GM10847 (cell line): ENCODE results near the gene RCBTB2.

Experiments
- POLR2A ChIP-seq: IDR thresholded peaks from 2 replicates; pipeline ENCODE4 v1.6.1; 2011; ENCODE audit not compliant: insufficient read length; ENCODE audit errors: extremely low read depth

Gene RCBTB2

DNA sequence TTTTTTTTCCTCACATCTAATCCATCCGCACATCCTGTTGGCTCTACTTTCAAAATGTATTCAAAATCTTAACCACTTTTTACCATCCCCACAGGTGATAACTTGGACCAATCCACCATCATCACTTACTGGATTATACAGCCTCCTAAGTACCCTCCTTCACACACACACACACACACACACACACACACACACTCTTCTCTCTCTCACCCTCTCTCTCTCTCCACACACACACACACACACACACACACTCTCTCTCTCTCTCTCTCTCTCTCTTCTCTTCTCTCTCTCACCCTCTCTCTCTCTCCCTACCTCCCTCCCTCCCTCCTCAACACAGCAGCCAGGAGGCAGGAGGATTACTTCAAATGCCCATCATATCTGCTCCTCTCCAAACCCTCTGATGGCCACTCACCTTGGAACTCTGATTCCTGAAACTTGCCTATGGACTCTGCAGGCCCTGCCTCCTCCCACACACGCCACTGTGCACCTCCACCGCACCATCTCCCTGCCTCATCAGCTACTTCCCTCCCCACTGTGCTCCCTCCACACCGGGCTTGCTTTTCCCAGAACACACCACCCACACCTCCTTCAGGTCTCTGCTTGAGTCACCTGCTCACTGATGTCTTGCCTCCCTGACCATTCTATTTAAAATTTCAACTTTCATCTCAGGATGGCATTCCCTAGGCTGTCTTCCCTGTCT lies 39.7 kb downstream of the RCBTB2 start:
- TF ChIP-seq POLR2A: no peak

DNA sequence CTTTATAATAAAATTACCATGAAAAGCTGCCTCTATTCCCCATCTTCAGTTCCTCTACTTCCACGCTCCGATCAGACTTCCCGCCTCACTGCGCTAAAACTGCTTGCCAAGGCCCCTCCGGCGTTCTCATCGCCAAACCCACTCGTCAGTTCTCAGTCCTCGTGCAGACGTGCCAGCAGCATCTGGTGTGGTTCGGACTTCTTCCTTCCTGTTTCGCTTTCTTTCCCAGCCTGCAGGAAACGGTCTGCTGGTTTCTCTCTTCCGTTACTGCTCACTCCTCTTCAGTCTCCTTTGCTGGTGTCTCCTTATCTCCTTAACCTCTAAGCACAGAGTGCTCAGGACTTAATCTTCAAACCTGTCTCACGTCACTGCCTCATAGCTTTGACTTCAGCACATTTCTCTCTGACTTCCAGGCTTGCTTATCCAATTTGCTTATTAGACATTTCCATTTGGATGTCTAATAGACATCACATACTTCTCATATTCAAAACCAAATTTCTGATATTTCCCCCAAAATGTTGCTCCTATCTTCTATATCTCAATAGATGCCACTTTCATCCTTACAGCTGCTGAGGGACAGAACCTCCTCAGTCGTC lies 40.3 kb downstream of the RCBTB2 start:
- peak; percentile 47 for TF ChIP-seq POLR2A

DNA sequence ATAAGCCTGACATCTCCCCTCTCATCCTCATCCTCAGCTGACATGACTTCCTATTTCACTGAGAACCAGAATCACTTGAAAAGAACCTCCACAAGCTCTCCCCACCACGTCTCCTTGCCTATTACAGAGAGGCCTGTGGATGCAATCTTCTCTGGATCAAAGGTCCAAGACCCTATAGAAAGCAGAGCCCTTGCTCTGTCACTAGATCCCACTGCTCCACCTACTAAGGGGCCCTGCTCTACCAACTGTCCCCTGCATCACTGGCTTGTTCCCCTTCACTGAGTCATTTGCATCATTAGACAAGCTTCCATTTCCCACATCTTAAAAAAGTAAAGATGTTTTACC lies 40.8 kb downstream of the RCBTB2 start:
- TF ChIP-seq POLR2A: no peak

DNA sequence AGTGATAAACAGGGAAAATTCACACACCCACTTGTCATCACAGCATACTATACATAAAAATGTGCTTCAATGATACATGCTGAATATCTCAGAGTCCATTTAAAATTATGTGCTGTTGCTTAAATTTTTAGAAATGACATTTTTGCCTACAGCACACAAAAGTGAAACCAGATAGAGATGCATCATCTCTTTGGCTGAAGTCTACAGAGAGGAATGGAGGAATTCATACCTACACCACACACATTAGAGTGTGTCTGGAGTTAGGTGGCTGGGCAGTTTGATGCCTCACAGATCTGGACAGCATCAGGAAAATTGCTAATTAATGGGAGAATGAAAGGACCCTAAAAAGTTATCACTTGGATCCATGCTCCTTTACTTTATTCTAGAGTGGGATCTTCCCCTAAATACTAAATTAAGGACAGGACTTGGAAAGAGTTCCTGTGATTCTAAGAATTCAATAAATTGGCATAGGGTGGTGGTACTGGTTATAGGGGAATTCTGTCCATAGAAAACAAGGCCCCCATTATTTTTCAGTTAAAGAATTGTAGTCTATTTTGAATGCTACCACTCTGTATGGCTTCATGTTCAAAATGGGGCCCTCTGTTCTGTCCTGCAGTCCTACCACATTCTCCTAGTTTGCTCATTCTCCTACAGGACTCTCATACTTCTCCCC lies 41.3 kb downstream of the RCBTB2 start:
- TF ChIP-seq POLR2A: peak; percentile 22

DNA sequence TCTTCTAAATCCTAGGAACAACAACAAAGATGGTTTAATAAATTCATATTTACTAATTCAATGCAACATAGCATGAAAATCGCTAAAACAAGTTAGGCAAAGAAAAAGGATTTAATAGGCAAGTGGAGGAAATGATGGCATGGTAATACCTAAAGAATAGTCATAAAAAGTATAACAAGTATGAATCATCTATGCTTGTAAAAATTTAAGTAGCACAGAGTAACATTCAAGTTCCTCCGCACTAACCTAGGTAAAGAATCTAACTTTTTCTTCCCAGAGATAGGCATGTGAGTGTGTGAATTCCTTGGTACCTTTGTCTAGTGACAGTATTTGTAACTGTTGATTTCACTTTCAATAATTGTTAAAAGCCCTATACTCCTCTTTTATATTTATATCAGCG lies 42.6 kb downstream of the RCBTB2 start:
- no peak for TF ChIP-seq POLR2A

DNA sequence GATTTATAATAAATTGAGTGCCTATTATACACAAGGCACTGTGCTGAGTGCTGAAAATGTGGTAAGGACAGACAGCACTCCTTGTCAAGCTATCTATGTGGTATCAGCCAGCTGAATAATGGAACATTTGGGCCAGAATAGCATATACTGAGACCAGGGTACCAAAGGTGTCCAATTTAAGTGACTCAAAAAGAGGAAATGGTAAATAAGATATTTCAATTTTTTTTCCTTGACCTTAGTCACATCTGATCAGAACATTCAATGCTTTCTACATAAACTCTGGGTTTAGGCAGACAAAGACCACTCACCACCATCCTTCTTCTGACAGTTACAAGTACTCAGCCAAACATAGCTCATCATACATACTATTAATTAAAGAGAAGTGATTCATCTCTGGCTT lies 43.2 kb downstream of the RCBTB2 start:
- TF ChIP-seq POLR2A: no peak

DNA sequence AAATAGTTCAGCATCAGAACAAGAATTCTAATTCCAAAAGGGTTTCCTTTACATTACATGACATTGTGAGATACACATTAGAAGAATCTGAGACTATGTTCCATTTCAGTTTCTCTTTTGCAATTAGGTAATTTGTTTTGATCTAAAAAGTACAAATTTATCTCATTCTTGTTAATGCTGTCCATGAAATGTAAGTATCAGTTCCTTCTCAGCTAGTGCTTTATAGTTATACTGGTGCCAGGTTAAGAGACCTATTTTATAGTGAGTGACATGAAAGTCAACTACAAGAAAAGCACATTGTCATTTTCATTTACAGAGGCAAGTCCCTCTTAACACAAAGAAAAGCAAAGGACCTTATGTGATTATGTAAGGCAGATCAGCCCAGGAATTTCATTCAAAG lies 43.9 kb downstream of the RCBTB2 start:
- no peak for TF ChIP-seq POLR2A

DNA sequence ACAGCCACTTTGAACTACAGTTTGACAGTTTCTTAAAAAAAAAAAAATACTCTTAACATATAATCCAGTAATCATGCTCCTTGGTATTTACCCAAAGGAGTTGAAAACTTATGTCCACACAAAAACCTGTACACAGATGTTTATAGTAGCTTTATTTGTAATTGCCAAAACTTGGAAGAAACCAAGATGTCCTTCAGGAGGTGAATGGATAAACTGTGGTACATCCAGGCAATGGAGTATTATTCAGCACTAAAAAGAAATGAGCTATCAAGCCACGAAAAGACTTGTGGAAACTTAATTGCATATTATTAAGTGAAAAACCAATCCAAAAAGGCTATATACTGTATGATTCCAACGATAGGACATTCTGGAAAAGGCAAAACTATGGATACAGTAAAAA lies 44.9 kb downstream of the RCBTB2 start:
- no peak for TF ChIP-seq POLR2A

DNA sequence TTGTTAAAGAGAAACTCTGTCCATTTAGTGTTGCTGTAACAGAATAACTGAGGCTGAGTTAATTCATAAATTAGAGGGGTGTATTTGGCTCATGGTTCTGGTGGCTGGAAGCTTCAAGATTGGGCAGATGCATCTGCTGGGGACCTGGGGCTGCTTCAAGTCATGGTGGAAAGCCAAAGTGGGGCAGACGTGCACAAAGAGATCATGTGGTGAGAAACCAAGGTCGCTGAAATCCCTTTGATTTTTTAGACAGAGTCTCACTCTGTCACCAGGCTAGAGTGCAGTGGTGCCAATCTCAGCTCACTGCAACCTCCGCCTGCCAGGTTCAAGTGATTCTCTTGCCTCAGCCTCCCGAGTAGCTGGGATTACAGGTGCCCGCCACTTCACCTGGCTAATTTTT lies 46.0 kb downstream of the RCBTB2 start:
- no peak for TF ChIP-seq POLR2A

DNA sequence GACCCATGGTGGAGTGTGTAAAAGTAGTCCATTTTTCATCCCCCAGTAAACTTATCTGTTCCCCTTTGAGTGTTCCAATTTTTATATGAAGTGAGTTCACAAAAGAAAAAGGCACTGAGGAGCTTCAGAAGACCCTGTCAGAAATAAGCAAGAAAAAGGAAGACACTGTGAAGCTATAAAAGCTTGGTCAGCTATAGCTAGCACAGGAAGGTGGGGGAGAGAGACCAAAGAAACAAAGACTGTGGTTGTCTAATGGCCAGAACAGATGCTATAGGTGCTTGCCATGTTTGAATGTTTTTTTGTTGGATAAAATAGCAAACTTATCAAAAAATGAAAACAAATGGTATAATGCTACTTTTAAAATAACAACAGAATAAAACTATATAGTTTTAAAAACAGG lies 46.5 kb downstream of the RCBTB2 start:
- no peak for TF ChIP-seq POLR2A

DNA sequence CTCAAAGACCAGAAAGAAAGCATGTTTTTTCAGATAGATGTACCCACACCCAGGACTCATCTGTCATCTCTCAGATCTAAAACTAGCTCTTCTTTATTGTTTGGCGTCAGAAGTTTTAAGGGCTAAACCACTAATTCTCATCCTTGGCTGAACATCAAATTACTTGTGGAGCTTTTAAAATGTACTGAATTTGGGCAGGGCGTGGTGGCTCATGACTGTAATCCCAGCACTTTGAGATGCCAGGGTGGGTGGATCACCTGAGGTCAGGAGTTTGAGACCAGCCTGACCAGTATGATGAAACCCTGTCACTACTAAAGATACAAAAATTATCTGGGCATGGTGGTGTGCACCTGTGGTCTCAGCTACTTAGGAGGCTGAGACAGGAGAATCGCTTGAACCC lies 47.4 kb downstream of the RCBTB2 start:
- TF ChIP-seq POLR2A: no peak

DNA sequence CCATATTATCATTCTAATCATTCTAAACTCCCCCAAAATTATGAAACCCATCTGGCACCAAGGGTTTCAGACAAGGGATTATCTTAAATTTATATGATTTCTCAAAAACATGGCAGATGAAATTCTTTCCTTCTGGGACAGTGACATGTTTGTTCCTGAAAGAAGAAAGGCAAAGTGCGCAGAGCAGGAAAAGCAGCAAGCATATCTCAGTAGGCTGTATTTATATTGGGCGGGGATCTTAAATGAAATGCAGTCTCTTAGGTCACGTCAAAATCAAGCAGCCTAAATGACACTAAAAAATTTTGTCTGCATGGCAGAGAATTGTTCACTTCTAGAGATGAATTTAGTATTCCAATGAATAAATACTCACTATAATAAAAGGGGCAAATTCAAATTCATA lies 49.3 kb downstream of the RCBTB2 start:
- no peak for TF ChIP-seq POLR2A

DNA sequence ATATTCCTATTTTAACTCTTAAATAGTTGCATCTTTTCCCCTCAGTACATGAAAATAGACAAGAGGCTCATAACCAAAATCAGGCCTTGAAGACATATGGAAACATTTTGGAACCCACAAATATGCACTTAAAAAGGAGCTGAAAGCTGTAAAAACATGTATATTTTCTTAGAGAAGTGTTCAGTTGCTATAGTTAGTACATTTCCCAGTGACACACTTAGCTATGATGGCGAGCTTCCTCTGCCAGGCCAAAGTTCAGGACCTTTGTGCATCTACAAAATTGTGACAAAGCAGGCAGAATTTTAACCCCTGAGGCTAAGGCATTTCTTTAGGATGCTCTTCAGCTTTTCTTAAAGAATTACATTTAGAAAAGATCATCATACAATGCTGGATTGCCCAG lies 54.5 kb downstream of the RCBTB2 start:
- TF ChIP-seq POLR2A: no peak

DNA sequence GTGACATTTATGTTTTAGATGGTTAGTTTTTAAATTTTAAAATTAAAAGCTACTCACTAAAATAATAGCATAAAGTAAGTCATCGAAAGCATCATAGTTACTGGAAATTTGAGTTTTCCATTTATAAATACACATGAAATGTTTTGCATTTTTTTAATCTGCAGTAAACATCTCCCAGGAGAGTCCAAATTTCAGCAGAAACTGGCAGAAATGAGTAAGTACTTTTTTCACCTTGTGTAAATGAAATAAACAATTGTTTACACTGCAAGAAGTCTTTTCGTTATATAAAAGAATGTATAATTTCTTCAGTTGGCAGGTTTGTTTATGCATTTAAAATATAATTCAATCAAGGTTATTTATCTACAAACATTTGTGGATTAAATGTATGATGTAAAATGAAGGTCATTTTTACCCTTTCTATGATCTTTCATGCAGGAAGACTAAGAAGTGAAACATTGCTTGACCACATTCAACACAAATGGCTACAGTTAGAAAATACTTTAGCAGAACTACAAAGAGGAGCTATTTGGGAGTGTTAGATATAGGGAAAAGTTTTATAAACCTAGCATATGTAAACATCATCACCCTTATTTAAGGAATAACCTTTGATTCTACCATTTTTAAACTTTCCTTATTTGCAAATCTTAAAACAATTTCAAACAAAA lies 55.6 kb downstream of the RCBTB2 start:
- TF ChIP-seq POLR2A: no peak

DNA sequence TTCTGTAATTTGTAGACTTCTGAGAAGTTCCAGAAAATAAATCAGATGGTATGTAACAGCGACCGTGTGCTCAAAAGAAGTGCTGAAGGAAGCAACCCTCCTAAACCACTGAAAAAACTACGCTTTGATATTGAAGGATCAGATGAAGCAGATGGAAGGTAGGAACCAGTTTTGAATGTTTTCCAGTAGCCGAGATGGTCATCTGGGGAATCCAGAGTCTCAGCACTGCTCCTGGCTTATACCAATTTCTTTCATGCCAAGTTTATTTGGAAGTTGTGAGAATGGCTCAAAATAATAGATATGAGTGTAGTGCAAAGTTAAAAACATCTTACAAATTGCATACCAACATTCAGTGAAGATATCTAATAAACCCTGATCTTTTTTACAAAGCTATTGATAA lies 56.2 kb downstream of the RCBTB2 start:
- no peak for TF ChIP-seq POLR2A

DNA sequence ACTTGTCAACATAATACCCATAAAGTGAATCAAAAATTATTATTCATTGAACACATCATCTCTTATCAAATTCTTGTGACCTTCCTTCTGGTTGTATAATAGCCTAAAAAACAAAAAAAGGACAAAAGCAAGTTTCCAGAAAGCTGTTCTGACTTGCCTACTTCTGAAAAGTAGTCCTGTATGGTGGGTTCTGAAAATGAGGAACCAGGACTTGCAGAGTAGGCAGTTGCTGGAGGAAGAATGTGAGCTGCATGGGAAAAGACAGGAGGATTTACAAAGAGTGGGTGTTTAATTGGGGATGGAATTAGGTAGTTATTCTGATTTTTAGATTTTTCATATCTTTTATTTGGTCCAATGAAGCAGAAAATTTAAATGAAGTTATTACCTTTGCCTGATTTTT lies 56.7 kb downstream of the RCBTB2 start:
- TF ChIP-seq POLR2A: no peak

DNA sequence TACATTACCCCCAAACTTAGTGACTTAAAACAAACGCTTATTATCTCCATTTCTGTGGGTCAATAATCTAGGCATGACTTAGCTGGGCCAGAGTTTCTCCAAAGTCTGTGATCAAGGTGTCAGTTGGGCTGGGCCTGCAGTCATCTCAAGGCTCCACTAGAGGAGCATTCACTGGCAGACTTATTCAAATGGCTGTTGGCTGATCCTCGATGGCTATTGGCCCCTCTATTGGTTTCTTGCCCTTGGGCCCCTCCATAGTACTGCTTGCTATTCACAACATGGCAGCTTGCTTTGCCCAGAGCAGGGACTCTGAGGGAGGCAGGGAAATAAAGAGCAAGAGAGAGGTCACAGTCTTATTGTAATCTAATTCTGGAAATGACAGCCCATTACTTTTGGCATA lies 57.6 kb downstream of the RCBTB2 start:
- no peak for TF ChIP-seq POLR2A
